Stimulated activated CD4-positive, alpha-beta T cell treated with anti-CD3 and anti-CD28 coated beads, Interleukin-2, amount 100 ng/mL, for 48 hours (primary cell): ENCODE data around the gene RBPMS2.
"Not testable (repeated sequence)": the region's sequence is repeated elsewhere in the genome, so short reads cannot be mapped to it uniquely, and the experiment has no call there.

Experiments
- DNase-seq, 2 donors: peaks; one replicate each; pipeline ENCODE4 v3.0.0-alpha.2; 2020

The RBPMS2 gene

DNA sequence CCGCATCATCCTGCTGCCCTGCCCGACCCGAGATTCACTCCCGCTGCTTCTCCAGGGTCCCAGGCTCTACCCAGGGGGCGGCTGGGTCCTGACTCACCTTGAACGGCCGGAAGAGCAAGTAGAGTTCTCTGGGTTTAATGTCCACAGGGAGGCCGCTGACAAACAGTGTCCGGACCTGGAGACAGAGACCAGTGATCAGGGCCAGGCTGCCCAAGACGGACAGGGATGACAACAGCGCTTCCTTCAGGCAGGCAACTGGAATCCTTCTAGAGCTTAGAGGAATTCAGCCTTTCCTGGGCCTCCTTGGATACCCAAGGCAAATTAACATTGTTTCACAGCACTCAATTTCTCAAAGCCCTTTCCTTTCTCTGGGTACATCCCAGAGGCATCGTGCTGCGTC, 23.9 kb downstream of the RBPMS2 start:
- no peak for DNase-seq

DNA sequence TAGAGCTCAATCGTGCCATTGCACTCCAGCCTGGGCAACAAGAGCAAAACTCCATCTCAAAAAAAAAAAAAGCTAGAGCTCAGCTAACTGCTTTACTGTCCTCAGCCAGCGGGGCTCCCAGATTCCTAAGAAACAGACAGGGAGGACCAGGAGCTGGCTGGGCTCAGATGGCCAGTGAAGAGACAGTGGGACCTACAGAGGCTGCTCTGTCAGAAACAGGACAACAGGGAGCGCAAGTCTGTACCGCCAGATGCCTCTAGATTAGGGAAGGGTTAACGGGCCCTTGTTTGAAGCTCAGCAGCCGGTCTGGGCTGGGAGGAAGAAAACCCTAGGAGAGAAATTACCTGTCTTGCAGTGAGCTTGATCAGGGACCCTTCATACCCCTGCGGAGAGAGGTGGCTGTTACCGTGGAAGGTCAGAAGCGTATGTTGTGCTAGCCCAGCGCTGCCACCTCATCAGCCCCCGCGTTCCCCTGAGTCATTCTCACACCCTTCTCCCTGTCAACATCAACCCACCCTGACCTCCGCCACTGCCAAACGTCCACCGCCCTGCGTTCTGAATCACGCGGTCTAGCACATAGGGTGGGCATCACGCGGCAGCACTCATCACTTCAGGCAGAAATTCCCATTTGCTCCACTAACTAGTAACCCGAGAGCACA, 25.3 kb downstream of the RBPMS2 start:
- DNase-seq = no peak

DNA sequence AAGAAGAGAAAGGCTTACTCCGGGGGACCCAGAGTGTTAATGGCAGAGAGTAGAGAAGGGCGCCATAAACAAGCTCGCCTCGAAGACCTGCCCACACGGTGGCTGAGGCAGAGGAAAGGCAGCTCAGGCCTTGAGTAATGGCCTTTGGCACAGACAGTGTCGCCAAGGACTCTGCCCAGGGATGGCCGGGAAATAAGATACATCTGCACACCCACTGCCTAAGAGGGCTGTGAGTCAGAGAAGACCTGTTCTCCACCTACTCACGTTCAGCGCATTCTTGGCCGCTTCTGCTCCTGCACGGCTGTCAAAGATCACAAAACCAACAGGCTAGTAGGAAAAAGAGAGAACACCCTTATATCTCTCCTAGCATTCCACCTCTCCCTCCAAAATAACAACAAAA, 26.2 kb downstream of the RBPMS2 start:
- DNase-seq = no peak

DNA sequence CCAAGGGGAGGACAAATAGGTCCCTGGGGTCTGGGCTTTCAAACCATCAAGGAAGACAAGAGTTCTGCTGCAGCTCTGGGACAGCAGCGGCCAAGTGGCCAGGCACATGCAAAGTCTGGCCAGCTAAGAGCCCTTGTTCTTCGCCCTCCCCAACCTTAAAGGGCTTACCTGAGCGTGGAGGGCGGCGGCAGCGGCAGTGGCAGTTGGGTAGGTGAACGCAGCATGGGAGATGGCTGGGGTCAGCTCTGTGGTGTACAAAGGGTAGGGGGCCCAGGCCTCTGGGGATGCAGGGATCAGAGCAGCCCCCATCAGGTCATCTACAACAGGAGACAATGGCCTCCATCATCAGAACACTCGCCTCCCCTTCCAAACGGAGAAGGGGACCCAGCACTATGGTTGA, 27.1 kb downstream of the RBPMS2 start:
- no peak for DNase-seq

DNA sequence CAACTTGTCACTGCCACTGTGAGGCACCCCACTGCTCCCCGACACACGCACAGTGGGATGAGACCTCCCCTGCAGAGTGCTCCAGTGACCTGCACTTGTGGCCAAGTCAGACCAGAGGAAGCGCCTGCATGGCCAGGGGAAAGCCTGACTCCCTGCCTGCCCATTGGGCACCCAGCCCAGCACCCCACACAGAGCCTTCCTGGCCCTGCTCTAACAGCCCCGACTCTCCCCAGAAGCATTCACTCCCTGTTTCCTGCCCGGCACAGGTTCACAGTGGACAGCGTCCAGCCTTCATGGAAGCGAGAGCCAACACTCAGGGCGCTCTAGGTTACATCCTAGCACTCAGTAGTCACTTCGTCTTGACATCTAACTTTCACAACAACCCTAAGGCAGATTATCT, 27.8 kb downstream of the RBPMS2 start:
- no peak for DNase-seq

DNA sequence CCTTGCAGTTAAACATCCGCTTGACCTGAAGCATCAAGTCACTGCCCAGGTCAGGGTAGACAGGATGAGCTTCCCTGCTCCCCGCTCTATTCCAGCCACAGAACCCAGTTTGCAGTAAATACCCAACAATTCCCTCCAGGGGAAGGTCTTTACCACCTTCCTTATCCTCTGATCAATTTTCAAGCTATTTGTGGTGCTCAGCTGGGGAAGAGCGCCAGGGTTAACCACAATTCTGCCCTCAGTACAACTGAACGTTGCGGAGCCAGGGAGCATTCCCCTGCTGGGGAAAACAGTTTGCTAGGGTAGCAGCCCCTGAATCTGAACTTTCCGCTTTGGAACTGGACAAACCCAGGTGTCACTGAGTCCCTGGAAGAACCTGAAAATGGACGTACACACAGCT, 28.5 kb downstream of the RBPMS2 start:
- no peak for DNase-seq

DNA sequence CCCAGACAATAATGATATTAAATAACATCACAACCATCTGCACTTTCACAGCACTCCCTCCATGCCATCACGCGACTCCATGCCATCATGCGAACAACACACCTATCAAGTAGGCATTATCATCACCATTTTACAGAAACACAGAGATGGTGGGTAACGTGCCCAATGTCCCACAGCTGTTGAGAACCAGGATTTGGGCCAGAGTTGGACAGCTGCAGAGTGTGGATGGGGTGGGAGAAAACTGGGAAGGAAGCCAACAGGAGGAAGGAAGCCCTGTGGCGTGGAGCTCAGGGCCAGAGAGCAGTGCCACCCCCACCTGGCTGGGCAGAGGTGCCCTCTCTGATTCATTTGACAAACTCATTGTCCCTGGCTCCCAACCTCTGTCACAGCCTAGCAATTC, 29.0 kb downstream of the RBPMS2 start:
- no peak for DNase-seq

DNA sequence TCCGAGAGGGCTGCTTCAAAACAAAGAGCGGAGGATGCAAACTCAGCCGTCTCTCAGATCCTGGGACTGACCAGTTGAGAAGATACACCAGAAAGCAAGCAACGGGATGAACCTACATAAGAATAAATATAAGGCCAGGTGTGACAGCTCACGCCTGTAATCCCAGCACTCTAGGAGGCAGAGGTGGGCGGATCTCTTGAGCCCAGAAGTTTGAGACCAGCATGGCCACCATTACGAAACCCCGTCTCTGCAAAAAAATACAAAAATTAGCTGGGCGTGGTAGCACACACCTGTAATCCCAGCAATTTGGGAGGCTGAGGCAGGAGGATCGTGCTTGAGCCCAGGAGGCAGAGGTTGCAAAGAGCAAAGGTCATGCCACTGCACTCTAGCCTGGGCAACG, 31.7 kb downstream of the RBPMS2 start:
- no peak for DNase-seq

DNA sequence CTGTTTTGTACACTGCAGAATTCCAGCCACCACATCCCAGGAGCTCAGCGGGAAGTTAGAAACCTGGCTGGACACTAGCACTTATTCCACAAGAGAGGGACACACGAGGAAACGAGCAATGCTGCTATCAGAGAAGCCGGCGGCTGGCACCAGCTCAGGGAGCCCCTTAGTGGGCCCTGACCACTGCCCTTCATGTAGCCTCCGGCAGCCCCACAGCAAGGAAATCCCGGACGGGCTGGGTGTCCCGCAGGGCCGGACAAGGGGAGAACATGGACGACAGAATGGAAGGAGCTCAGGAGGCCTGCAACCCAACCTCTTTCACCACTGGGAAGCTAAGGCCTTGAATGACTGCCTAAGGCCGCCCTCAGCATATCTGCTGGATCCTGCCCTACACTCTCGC, 32.5 kb downstream of the RBPMS2 start:
- no peak for DNase-seq

DNA sequence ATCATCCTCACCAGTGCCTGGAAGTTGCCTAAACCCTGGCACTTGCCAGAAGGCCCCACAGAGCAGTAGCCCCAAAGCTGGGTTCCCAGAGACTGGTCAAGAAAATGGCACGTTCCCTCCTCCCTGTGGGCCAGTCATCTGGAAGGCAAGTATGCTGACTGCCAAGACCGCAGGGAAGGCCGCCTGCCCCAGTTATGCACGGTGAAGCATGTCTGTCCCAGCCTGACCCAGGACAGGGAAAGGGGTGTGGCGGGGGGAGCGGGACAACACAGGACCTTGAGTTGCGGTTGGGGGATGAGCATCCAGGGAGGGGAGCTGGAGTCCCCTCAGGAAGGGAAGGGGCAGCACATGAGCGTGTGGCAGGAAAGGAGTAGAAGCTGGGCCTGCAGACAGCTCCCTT, 33.0 kb downstream of the RBPMS2 start:
- no peak for DNase-seq

DNA sequence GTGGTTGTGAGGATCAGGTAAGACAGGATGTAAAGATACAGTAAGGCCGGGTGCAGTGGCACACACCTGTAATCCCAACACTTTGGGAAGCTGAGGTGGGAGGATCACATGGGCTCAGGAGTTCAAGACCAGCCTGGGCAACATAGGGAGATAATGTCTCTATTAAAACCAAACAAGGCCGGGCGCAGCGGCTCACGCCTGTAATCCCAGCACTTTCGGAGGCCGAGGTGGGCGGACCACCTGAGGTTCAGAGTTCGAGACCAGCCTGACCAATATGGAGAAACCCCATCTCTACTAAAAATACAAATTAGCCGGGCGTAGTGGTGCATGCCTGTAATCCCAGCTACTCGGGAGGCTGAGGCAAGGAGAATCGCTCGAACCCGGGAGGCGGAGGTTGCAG, 33.7 kb downstream of the RBPMS2 start:
- not testable (repeated sequence) for DNase-seq

DNA sequence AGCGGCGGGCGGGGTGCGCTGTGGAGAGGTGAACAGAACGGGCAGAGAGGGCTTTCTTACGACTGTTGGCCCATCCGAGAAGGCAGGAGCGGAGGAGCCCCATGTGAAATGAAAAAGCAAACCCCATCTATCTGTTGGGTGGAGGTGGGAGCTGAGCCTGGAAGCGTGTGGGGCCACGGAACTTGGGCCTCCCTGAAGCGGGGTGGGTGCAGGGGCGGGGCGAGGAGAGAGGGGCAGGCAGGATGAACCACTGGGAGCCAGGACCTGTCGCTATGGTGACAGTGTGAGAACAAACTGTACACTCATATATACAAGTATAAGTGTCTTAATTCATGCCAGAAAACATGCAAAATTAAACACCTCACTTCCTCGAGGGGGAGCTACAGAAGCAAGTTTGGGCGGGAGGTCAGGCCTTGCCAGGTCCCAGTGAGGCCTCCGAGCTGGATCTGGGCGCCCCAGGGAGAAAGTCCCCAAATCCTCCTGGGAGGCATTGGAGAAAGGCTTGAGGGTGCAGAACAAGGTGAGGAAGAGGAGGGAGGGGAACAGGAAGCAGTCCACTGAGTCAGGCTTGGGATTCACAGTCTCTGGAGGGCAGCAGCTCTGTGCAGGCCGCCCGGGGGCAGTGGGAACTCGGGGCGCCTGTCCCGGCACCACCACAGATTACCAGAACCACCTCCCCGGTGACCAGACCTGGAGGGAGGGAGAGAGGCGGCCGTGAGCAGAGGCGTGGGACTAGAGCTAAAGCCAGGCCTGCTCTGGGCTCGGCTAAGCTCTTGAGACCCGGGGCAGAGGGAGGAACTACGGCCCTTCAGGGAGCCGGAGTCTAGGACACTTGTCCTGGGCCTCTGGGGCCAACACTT, 34.8 kb downstream of the RBPMS2 start:
- DNase-seq = no peak

DNA sequence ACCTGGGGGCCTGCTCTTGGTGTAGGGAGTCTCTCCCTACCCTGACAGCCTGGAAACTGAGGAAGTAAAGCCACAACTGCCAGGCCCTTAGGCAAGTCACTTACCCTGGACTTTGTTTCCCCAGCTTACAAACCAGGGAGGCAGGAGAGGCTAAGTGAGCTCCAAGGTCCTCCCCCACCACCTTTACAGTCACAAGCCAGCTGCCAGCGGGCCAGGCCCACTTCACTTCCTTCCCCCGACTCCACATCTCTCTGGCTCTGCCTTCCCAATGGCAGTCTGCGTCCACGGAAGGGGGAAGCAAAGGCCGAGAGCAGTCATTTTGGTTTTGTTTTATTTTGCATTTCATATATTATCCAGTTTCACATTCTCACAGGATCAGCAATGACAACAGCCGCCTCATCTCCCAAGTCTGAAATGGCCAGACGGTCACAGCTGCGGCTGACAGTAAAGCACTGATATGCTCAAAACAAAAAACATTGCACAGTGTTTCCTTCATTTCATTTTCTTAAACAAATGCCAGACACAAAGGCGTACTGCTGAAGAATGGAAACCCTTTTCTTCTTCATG, 35.7 kb downstream of the RBPMS2 start:
- no peak for DNase-seq

DNA sequence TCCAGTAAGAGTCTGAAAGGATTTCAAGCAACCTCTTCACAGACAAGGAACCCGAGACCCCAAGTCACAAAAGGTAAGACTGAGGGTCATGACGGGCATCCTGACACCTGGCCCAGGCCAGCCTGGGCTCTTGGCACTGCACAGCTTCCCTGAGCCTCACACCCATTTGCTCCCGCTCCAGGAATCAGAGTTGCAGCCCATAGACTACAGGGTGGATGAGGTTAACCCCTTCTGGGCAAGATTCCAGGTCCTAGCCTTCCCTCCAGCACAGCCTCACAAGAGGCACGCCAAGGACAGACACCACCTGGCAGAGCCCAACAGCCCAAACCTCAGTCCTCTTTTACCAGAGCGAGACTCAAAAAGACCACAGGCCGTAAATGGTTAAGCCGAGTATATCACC, 36.2 kb downstream of the RBPMS2 start:
- DNase-seq = no peak

DNA sequence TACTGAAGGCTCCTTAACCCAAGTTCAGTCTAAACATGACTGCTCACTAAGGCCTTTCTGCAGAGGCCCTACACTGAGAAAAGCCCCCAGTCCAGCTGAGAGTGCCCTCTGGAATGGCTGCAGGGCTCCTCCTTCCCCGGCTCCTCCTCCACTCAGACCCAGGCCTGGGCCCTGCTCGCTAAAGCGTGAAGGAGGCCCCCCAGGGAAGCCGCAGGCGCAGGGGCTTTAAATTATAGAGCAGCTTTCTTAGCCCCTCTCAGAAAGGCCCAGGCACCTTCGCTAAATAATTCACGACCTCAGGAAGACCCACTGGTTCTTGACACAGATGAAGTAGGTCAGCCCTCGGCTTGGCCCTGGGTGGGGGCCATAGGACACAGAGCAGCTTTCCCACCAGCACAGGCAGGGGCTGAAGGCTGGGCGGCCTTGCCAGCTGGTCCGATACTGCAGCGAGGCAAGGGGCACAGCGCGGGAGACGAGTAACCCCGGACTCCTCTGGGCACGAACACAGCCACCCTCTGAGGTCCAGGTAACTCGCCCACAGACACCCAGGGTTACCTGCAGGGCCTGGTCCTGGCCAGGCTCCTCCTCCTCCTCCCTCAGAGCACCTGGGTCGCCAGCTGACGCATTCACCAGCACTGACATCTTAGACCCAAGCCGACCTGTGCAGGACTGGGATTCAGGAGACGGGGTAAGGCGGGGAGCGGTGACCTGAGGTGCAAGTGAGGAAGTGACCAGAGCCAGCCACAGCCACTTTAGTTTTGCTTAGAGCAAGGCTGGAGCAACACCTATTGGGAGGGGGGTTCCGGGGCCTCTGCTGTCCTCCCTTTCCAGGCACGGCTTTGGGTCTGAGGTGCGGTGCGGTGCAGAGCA, 36.9 kb downstream of the RBPMS2 start:
- no peak for DNase-seq

DNA sequence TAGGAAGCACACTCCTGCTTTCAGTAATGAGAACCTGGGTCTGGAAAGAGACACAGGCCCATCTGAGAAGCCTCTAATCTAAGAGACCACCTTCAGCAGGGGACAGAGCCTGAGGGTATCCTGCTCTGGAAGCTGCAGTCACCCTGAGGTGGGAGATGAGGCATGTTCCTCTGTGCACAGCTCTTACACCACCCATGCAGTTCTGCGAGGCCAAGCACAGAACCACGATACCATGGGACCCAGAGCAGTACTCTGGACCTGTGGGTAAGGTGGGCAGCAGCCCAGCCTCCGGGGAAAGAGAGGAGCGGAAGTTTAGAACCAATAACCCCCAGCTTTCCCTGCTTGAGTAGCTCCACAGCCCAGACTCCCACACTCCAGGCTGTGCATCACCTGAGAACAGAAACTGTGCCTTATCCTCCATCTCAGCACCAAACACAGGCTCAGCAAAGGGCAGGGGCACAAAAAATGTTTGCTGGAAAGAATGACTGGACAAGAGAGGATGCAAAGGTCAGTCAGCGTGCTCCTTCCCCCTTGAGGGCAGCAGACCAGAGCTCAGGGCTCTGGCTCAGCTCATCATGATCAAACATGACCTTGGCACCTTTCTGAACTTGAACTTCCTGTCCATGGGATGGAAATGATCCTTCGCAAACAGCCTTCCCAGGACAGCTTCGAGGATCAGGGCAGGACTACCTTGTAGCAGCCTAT, 43.1 kb downstream of the RBPMS2 start:
- no peak for DNase-seq

DNA sequence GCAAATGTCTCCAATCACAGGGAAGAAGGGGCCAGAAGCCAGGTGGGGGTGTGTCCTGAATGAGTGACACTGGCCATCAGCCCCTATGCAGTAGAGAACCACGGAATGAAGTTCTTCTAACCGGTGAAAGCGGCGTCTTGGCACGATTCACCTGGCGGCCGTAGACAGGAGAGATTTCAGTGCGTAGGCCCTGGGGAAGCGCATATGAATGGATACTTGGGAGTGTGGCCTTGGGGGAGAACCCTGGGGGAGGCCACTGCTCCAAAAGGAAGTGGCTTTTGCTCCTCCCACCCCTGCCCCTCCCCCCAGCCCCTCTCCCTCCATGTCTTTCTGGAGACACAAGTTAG, 43.6 kb downstream of the RBPMS2 start:
- DNase-seq = no peak

DNA sequence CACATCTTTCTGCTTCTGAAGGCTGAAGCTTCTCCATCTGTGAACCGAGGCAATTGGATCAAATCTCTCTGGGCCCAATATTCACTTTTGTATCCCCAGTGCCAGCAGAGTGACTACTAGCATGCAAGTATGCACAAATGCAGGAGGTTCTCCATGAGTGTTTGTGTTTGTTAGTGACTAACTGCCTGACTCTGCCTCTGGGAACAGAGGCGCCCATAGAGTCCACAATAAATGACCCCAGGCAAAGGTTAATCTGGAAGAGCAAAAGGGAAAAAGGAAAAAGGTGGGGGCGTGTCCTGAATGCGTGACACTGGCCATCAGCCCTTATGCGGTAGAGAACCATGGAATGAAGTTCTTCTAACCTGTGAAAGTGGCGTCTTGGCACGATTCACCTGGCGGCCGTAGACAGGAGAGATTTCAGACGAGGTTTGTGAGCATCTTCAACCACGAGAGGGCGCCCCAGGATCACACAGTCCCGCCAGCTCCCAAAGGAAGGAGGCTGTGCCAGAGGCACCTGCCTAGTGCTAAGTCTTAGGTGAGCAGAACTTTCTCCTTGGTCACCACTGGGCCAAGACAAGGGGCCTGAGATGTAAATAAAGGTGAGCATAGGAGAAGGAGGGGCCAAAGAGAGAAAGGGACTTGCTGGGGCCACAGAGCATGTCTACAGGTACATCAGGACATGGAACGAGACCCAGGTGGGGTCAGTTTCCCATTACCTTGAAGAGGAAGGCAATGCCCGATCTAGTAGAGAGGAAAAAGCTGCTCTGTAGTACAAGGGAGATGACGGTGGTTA, 44.2 kb downstream of the RBPMS2 start:
- peak; percentile 91 to 92 for DNase-seq

DNA sequence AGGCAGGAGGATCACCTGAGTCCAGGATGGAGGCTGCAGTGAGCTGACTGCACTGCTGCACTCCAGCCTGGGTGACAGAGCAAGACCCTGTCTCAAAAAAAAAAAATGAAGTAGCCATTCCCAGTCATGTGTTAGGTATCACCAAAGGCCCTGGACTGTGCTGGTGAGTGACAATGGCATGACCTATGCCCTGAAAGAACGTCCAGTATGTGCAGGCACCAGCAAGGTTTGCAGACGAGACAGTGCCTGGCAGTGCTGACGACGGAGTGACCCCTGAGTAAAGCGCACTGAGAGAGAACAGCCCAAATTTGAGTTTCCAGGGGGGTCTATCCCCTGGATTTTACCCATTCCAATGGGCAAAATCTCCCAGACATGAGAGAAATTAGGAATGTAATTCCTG, 45.2 kb downstream of the RBPMS2 start:
- DNase-seq = no peak

DNA sequence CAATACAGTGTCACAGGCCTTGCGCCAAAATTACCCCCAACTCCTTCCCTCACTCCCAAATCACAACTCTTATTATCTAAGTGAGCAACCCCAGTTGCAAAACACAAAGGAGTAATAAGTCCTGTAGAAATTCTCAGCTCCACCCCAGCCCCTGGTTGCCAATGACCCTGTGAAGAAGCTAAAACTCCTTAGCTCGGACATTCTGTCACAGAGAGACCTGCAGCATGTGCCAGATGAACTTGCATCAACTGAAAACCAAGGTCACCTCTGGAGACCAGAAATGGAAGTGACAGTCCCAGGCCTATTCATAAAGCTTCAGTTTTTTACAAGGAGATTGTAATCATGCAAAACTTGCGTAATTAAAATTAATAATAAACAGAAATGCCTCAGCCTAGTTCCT, 55.2 kb downstream of the RBPMS2 start:
- no peak for DNase-seq

DNA sequence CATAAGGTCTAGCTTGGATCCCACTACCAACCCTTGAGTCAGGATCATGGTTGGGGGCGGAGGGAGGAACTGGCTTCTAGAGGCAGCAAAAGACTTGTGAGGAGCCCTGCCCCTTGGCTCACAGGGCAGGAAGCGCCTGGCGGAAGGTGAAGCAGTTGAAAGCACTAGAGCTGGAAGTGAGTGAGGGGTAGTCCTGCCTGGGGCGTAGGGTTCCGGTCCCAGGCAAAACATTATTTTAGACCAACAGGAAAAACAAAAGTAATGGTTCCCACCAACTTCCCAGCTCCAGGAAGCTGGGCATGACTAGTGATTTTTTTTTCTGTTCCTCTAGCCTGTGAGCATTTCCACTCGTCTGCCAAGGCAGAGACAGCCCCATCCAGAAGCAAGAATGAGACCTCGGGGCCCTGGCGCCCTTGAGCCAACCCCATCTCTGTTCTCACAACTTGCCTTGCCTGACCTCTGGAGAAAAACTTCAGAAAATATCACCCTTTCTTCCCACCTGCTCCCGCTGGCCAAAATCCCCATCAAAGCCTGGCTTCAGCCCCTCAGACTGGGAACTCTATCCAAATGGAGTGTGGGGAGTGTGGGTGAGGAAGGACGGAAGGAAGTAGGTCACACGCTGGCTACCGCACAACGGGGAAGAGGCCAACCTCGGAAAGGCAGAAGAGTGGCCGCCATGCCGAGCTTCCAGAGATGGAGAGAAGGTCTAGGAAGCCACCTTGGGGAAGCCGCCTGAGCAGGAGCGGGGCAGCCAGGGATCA, 57.5 kb downstream of the RBPMS2 start:
- no peak for DNase-seq
